HEK293 (cell line): ENCODE results near the gene AMPH.

Experiments
- CTCF ChIA-PET: fragments of 350-600 bp; formaldehyde crosslinking; extraction: SDS; loops from one replicate; lab custom pipeline; 2021; ENCODE audit warnings: antibody characterized with exemption; lab: Yijun Ruan, JAX
- POLR2A ChIA-PET: fragments of 300-600 bp; formaldehyde crosslinking; extraction: SDS; loops from one replicate; lab custom pipeline; 2020; ENCODE audit warnings: antibody characterized with exemption, inconsistent platforms; lab: Yijun Ruan, JAX
- H3K27ac ChIP-seq: fragments of 200-500 bp; sonication (Bioruptor generic); 2 replicates; pipeline ENCODE4 v1.5.1; 2014; ENCODE audit warnings: low read depth, low read length, control low read depth, inconsistent platforms; ENCODE audit errors: extremely low read depth
- H3K36me3 ChIP-seq, 2 experiments: fragments of 200-500 bp in 1 of 2; sonication (Bioruptor generic) in 1 of 2; 1 replicate in 1 of 2; 2 replicates in 1 of 2; pipeline ENCODE4 v1.5.1; 2014 to 2017; ENCODE audit warnings: inconsistent platforms in 2 of 2, low read length in 2 of 2; ENCODE audit not compliant: control insufficient read depth in 2 of 2, insufficient read depth in 1 of 2
- H3K4me1 ChIP-seq: fragments of 200-500 bp; sonication (Bioruptor generic); 2 replicates; pipeline ENCODE4 v1.5.1; 2014; ENCODE audit warnings: mild to moderate bottlenecking, low read length, inconsistent platforms; ENCODE audit not compliant: control insufficient read depth, insufficient read depth
- H3K4me3 ChIP-seq: 2 replicates; pipeline ENCODE4 v1.5.1; 2011; ENCODE audit warnings: low read depth, mild to moderate bottlenecking, control low read depth, low read length, moderate library complexity
- H3K9me3 ChIP-seq: fragments of 200-500 bp; sonication (Bioruptor generic); 2 replicates; pipeline ENCODE4 v1.5.1; 2014; ENCODE audit warnings: low read depth, low read length, inconsistent platforms; ENCODE audit not compliant: control insufficient read depth, insufficient read depth
- EGR2 ChIP-seq: fragments of 450-650 bp; formaldehyde crosslinking; IDR thresholded peaks from 2 replicates; pipeline ENCODE4 v1.5.1; 2016; ENCODE audit warnings: low read depth, missing biosample characterization, missing genetic modification characterization
- GLI2 ChIP-seq: fragments of 450-650 bp; formaldehyde crosslinking; IDR thresholded peaks from 2 replicates; pipeline ENCODE4; 2017; ENCODE audit warnings: missing biosample characterization, missing genetic modification characterization, low read depth, borderline replicate concordance
- GLI4 ChIP-seq: fragments of 450-650 bp; formaldehyde crosslinking; IDR thresholded peaks from 2 replicates; pipeline ENCODE4 v1.5.1; 2016; ENCODE audit warnings: missing biosample characterization, missing genetic modification characterization
- KLF9 ChIP-seq: fragments of 450-650 bp; formaldehyde crosslinking; IDR thresholded peaks from 2 replicates; pipeline ENCODE4 v1.5.1; 2016; ENCODE audit warnings: missing biosample characterization, missing genetic modification characterization, low read depth
- OSR2 ChIP-seq: fragments of 450-650 bp; formaldehyde crosslinking; IDR thresholded peaks from 2 replicates; pipeline ENCODE4 v1.5.1; 2016; ENCODE audit warnings: missing biosample characterization, missing genetic modification characterization
- OVOL3 ChIP-seq: fragments of 450-650 bp; formaldehyde crosslinking; IDR thresholded peaks from 2 replicates; pipeline ENCODE4 v1.5.1; 2016; ENCODE audit warnings: missing biosample characterization, missing genetic modification characterization
- ZNF19 ChIP-seq: fragments of 450-650 bp; formaldehyde crosslinking; IDR thresholded peaks from 2 replicates; pipeline ENCODE4; 2016; ENCODE audit warnings: missing biosample characterization, missing genetic modification characterization, low read depth
- ZNF221 ChIP-seq: fragments of 450-650 bp; formaldehyde crosslinking; IDR thresholded peaks from 2 replicates; pipeline ENCODE4 v1.5.1; 2017; ENCODE audit warnings: missing biosample characterization, missing genetic modification characterization, borderline replicate concordance
- ZNF23 ChIP-seq: fragments of 450-650 bp; formaldehyde crosslinking; IDR thresholded peaks from 2 replicates; pipeline ENCODE4 v1.5.1; 2016; ENCODE audit warnings: missing biosample characterization, missing genetic modification characterization, borderline replicate concordance
- ZNF394 ChIP-seq: fragments of 450-650 bp; formaldehyde crosslinking; IDR thresholded peaks from 2 replicates; pipeline ENCODE4 v1.5.1; 2016; ENCODE audit warnings: missing biosample characterization, missing genetic modification characterization, mild to moderate bottlenecking, moderate library complexity, borderline replicate concordance
- ZNF501 ChIP-seq: fragments of 450-650 bp; formaldehyde crosslinking; IDR thresholded peaks from 2 replicates; pipeline ENCODE4 v1.5.1; 2016; ENCODE audit warnings: missing biosample characterization, missing genetic modification characterization
- ZNF610 ChIP-seq: fragments of 450-650 bp; formaldehyde crosslinking; IDR thresholded peaks from 2 replicates; pipeline ENCODE4 v1.5.1; 2016; ENCODE audit warnings: missing biosample characterization, missing genetic modification characterization, borderline replicate concordance
- ZNF624 ChIP-seq: fragments of 450-650 bp; formaldehyde crosslinking; IDR thresholded peaks from 2 replicates; pipeline ENCODE4 v1.5.1; 2017; ENCODE audit warnings: missing biosample characterization, missing genetic modification characterization
- ZNF629 ChIP-seq: fragments of 450-650 bp; formaldehyde crosslinking; IDR thresholded peaks from 2 replicates; pipeline ENCODE4 v1.5.1; 2017; ENCODE audit warnings: missing biosample characterization, missing genetic modification characterization
- ZNF660 ChIP-seq: fragments of 450-650 bp; IDR thresholded peaks from 2 replicates; pipeline ENCODE4 v1.5.1; 2018; ENCODE audit warnings: missing biosample characterization, mild to moderate bottlenecking, missing genetic modification characterization
- ZNF677 ChIP-seq: fragments of 450-650 bp; IDR thresholded peaks from 2 replicates; pipeline ENCODE4 v1.5.0; 2018; ENCODE audit warnings: missing biosample characterization, mild to moderate bottlenecking, missing genetic modification characterization, moderate library complexity
- ZNF776 ChIP-seq: fragments of 450-650 bp; formaldehyde crosslinking; IDR thresholded peaks from 2 replicates; pipeline ENCODE4 v1.5.0; 2017; ENCODE audit warnings: missing biosample characterization, missing genetic modification characterization, borderline replicate concordance
- ZSCAN16 ChIP-seq: fragments of 450-650 bp; formaldehyde crosslinking; IDR thresholded peaks from 2 replicates; pipeline ENCODE4 v1.5.1; 2016; ENCODE audit warnings: missing biosample characterization, missing genetic modification characterization
- TF ChIP-seq, protein P1 (sequence below): fragments of 450-650 bp; formaldehyde crosslinking; IDR thresholded peaks from 2 replicates; pipeline ENCODE4 v1.5.1; 2016; ENCODE audit warnings: missing biosample characterization, missing genetic modification characterization
- TF ChIP-seq, protein P2 (sequence below): fragments of 450-650 bp; formaldehyde crosslinking; IDR thresholded peaks from 2 replicates; pipeline ENCODE4 v1.5.1; 2016; ENCODE audit warnings: missing biosample characterization, missing genetic modification characterization

AMPH gene

DNA sequence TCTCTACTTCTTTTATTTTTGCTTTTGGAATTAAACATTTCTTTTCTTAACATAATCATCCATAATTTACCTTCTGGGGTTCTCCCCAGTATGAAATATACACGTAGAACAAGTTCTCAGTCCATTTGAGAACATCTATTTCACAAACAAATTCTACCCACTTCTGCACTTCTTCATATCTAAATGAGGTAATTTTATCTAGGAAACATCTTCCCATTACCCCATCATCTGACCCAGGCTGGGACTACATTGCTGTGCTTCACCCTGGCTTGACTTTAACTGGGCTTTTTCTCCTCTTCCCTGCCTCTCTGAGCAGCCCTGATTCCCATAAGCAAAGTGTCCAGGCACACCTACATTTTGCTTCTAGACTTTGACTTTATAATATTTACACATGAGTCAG lies 43.3 kb upstream of the AMPH start:
- no peak for TF ChIP-seq ZNF501 (tag by site-specific recombination)
- no peak for TF ChIP-seq ZNF629 (tag by site-specific recombination)
- TF ChIP-seq, protein P1, sequence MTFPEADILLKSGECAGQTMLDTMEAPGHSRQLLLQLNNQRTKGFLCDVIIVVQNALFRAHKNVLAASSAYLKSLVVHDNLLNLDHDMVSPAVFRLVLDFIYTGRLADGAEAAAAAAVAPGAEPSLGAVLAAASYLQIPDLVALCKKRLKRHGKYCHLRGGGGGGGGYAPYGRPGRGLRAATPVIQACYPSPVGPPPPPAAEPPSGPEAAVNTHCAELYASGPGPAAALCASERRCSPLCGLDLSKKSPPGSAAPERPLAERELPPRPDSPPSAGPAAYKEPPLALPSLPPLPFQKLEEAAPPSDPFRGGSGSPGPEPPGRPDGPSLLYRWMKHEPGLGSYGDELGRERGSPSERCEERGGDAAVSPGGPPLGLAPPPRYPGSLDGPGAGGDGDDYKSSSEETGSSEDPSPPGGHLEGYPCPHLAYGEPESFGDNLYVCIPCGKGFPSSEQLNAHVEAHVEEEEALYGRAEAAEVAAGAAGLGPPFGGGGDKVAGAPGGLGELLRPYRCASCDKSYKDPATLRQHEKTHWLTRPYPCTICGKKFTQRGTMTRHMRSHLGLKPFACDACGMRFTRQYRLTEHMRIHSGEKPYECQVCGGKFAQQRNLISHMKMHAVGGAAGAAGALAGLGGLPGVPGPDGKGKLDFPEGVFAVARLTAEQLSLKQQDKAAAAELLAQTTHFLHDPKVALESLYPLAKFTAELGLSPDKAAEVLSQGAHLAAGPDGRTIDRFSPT (tag by site-specific recombination), result no peak
- no peak for TF ChIP-seq GLI2 (tag by site-specific recombination)
- no peak for TF ChIP-seq EGR2
- TF ChIP-seq ZNF394 (tag by site-specific recombination), result no peak
- TF ChIP-seq ZNF776, result no peak
- no peak for TF ChIP-seq ZNF610 (tag by site-specific recombination)
- TF ChIP-seq ZSCAN16 (tag by site-specific recombination), result no peak
- TF ChIP-seq OVOL3 (tag by site-specific recombination), result no peak
- no peak for TF ChIP-seq ZNF221 (tag by site-specific recombination)
- TF ChIP-seq KLF9 (tag by site-specific recombination), result no peak
- TF ChIP-seq, all 188 proteins: peak for 0
- ChIA-PET CTCF (interaction anchor here (0.7 kb wide), 1 partner anchor 719 kb away, joined by 3 read pairs; no protein-coding TSS in a partner anchor), POLR2A (no interaction called here)
- Histone ChIP-seq H3K4me3 (no peak overlapping the region), H3K27ac (no peak overlapping the region), H3K4me1 (no peaks in the 10 kb centered on the region), H3K9me3 (no peaks in the 10 kb centered on the region), H3K36me3 (no peaks in the 10 kb centered on the region)

DNA sequence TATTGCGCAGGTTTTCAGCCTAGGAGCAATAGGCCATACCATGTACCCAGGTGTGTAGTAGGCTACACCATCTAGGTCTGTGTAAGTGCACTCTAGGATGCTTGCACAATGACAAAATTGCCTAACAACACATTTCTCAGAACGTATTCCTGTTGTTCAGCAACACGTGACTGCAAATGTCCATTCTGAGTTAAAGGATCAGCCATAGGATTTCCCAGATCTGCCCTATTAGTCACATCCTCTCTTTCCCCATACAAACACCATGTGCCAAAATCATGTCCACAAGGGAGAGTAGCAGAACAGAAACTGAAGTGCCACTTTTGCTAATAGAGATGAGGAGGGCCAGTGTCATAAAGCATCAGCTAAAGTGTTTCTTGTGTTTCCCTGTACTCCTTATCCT lies 42.6 kb upstream of the AMPH start:
- POLR2A ChIA-PET, result no interaction called here
- H3K27ac ChIP-seq, result no peak overlapping the region
- no peaks in the 10 kb centered on the region for H3K9me3 ChIP-seq
- CTCF ChIA-PET, result no interaction called here
- no peaks in the 10 kb centered on the region for H3K4me1 ChIP-seq
- no peaks in the 10 kb centered on the region for H3K36me3 ChIP-seq
- no peak for TF ChIP-seq ZNF19 (tag by site-specific recombination)
- TF ChIP-seq ZNF610 (tag by site-specific recombination), result no peak
- TF ChIP-seq GLI4 (tag by site-specific recombination), result no peak
- no peak for TF ChIP-seq ZNF624 (tag by site-specific recombination)
- TF ChIP-seq ZNF23 (tag by site-specific recombination), result no peak
- no peak for TF ChIP-seq ZNF677 (tag by site-specific recombination)
- TF ChIP-seq, protein P2, sequence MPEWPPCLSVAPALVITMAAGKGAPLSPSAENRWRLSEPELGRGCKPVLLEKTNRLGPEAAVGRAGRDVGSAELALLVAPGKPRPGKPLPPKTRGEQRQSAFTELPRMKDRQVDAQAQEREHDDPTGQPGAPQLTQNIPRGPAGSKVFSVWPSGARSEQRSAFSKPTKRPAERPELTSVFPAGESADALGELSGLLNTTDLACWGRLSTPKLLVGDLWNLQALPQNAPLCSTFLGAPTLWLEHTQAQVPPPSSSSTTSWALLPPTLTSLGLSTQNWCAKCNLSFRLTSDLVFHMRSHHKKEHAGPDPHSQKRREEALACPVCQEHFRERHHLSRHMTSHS (tag by site-specific recombination), result no peak
- TF ChIP-seq ZNF660 (tag by site-specific recombination), result no peak
- no peak for TF ChIP-seq OSR2 (tag by site-specific recombination)
- no peak overlapping the region for H3K4me3 ChIP-seq
